Measurements from ENCODE around the gene KBTBD8.

Gene KBTBD8, protein sequence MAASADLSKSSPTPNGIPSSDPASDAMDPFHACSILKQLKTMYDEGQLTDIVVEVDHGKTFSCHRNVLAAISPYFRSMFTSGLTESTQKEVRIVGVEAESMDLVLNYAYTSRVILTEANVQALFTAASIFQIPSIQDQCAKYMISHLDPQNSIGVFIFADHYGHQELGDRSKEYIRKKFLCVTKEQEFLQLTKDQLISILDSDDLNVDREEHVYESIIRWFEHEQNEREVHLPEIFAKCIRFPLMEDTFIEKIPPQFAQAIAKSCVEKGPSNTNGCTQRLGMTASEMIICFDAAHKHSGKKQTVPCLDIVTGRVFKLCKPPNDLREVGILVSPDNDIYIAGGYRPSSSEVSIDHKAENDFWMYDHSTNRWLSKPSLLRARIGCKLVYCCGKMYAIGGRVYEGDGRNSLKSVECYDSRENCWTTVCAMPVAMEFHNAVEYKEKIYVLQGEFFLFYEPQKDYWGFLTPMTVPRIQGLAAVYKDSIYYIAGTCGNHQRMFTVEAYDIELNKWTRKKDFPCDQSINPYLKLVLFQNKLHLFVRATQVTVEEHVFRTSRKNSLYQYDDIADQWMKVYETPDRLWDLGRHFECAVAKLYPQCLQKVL

DNA sequence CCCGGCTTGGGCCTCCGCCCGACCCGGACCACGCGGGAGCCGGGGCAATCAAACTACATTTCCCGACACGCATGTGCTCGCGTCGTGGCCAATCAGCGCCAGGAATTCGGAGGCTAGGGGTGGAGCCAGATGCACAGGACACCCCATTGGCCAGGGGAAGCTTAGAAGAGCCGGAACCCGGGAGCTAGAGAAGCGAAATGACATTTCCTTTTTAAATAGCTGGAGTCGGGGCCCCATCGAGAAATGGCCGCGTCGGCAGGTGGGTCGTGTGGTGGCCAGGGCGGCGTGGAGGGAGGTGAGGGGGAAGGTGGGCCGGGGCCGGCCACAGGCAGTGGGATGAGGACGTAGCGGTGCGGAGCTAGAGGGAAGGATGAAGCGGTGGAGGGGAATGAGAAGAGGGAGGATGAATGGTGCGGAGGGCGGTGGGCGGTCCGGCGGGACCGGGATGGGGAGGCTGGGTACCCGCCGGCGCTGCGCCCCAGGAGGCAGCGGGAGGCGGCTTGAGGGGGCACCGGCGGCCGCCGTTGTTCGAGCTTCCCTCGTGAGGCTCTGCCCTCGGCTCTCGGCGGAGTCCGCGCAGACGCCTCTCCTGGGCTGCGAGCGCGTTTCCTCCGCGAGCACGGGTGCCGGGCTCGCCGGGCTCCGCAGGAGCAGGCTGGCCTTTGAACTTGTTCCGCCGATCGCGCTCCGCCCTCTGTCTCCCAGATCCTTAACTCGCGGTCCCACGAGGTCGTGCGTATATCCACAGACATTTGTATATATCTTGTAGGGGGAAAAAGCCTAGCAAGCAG, at the start of gene KBTBD8:
TSS of gene KBTBD8 (plus strand) at position 195 of the 791 bp plus-strand sequence. CDS start at position 244, 49 bp downstream.
- peak within 1 kb of the TSS; percentile 47 for H3K27ac ChIP-seq
- TF ChIP-seq CTCF (IDR thresholded peaks at IDR 0.05): no peak
- no peak for TF ChIP-seq ZFX (IDR thresholded peaks at IDR 0.05; ENCODE audit: borderline replicate concordance)

DNA sequence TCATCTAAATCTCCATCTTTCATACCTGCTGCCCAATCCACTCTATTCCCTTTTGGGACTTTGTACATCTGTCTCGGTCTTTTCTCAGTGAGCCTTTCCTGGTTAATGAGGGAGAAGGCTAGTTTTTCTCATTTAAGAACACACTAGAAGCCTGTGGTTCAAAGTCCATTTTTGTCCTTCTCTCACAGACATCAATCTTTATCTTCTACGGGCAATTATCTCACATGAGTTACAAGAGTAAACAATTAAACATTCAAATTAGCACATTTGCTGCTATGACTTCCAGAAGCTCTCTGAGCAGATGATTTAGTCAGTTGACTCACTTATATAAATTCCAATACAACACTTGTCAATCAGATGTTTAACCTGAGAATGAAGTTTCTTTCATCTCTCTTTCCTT, 49.3 kb upstream of the KBTBD8 start:
- TF ChIP-seq CTCF (IDR thresholded peaks at IDR 0.05) (no peak), ZFX (IDR thresholded peaks at IDR 0.05; ENCODE audit: borderline replicate concordance) (no peak)
- H3K27ac ChIP-seq: no peak overlapping the region

DNA sequence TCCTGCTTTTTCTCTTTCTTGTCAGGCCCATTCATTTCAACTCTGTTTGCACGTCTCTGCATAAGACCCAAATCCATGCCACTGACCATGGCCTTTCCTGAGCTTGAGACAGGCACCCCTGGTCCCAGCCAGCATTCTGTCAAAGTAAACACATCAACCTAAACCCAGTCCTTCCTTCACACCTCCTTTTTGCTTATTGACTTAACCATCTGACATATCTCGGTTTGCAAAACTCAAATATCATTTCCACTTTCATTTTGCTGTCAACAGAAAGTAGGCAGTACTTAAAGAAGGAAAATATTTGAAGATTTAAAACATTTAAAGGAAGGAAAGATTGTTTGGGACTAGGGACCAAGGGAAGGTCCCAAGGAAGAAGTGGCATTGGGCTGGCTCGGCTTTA, 48.2 kb upstream of the KBTBD8 start:
- H3K27ac ChIP-seq: no peak overlapping the region
- no peak for TF ChIP-seq ZFX (IDR thresholded peaks at IDR 0.05; ENCODE audit: borderline replicate concordance)
- no peak for TF ChIP-seq CTCF (IDR thresholded peaks at IDR 0.05)

- TF ChIP-seq ZFX (IDR thresholded peaks at IDR 0.05; ENCODE audit: borderline replicate concordance) (no peak), CTCF (IDR thresholded peaks at IDR 0.05) (no peak)
- H3K27ac ChIP-seq: no peak overlapping the region
These were observed 45.8 kb upstream of the KBTBD8 start for GRCh38 chr3:66952357-66952756.

DNA sequence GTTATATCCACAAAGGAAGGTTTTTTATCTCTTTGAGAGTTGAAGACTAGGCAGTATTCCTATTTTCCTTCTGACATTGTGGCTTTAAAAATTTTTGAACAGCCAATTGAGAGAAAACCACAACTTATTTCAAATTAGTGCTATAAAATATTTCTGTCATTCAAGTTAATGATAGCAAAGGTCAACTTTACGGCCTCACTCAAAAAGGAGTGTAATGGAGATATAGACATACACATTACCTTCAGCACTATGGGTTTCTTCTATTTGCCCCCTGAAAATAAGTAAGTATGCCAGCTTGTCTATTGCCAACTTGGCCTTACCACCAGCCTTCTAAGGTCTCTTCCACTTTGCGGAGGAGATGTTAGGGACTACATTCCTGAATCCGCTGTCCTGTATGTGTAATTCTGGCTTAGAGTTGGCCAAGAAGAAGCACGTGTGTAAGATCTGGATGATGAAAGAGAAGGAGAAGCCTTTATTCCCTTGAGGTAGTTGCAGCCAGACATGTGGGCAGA, 44.1 kb upstream of the KBTBD8 start:
- TF ChIP-seq CTCF (IDR thresholded peaks at IDR 0.05) (no peak), ZFX (IDR thresholded peaks at IDR 0.05; ENCODE audit: borderline replicate concordance) (no peak)
- H3K27ac ChIP-seq: no peak overlapping the region

DNA sequence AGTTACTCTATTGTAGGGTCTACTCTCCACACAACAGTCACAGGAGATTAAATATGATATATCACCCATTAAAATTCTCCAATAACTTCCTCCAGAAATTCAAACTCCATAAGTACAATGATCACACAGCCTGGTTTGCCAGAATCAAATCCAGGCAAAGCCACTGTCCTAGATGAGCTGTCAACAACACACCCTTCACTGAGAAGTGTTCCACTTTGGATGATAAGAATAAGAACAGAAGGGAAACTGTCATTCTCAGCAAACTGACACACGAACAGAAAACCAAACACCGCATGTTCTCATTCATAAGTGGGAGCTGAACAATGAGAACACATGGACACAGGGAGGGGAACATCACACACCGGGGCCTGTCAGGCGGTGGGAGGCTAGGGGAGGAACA, 41.4 kb upstream of the KBTBD8 start:
- H3K27ac ChIP-seq: no peak overlapping the region
- no peak for TF ChIP-seq ZFX (IDR thresholded peaks at IDR 0.05; ENCODE audit: borderline replicate concordance)

DNA sequence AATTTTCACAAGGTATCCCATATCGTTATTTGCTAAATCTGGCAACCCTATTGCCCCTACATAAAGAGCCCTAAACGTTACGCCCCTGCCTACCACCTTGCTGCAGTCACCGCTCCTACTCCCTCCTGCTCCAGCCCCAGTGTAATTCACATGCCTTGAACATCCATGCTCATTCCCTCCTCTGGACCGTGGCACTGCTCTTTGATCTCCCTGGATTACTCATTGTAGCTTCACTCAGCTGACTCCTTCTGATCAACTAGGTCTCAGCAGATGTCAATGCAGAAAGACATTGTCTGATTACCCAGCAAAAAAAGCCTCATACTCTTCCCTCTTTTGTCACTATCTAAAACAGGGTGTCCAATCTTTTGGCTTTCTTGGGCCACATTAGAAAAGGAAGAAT, 40.7 kb upstream of the KBTBD8 start:
- no peak for TF ChIP-seq ZFX (IDR thresholded peaks at IDR 0.05; ENCODE audit: borderline replicate concordance)
- no peak for TF ChIP-seq CTCF (IDR thresholded peaks at IDR 0.05)
- no peak overlapping the region for H3K27ac ChIP-seq

Measured in 22Rv1 (cell line).